Right renal pelvis (tissue), 4 donors: ENCODE data around the gene TRIM10. TPM values are rescaled to one million over a fixed set of nuclear protein-coding genes. Genes with fewer than 3 reads are reported as not detected.
"Not testable (repeated sequence)": the region's sequence is repeated elsewhere in the genome, so short reads cannot be mapped to it uniquely, and the experiment has no call there.

Experiments
- DNase-seq, 4 donors: peaks; one replicate each; pipeline ENCODE4 v3.0.0-alpha.2; 2013; ENCODE audit warnings: low read depth in 4 of 4, low spot score in 3 of 4, missing footprints in 1 of 4
- polyA plus RNA-seq, 4 donors: library from polyadenylated mRNA; unstranded; fragments of 120-200 nt; gene quantifications; one replicate each; pipeline ENCODE4 v1.2.1, GENCODE V29; 2013; ENCODE audit not compliant: insufficient read length in 4 of 4

TRIM10 gene
- polyA plus RNA-seq, 4 donors: 0.47 to 0.64 (median 0.52) TPM

GRCh38 chr6:30131947-30132497 lies 29.0 kb downstream of the TRIM10 start:
- DNase-seq: no peak

- peak; percentile 40 to 68 (median 61) for DNase-seq
Observed at GRCh38 chr6:30130887-30131862, 29.8 kb downstream of the TRIM10 start.

GRCh38 chr6:30130179-30130679 lies 30.8 kb downstream of the TRIM10 start:
- no peak for DNase-seq

- DNase-seq: no peak
Observed at GRCh38 chr6:30129265-30130178, 31.5 kb downstream of the TRIM10 start.

- peak in 1 of 4 donors; percentile 8 for DNase-seq
Observed at GRCh38 chr6:30127238-30128093, 33.5 kb downstream of the TRIM10 start.

GRCh38 chr6:30122515-30122914 lies 38.5 kb downstream of the TRIM10 start:
- DNase-seq: no peak

GRCh38 chr6:30121446-30122366 lies 39.3 kb downstream of the TRIM10 start:
- DNase-seq: no peak

GRCh38 chr6:30118691-30119090 lies 42.3 kb downstream of the TRIM10 start:
- not testable (repeated sequence) for DNase-seq

GRCh38 chr6:30116724-30117123 lies 44.3 kb downstream of the TRIM10 start:
- no peak for DNase-seq

GRCh38 chr6:30113841-30114240 lies 47.2 kb downstream of the TRIM10 start:
- DNase-seq: no peak

GRCh38 chr6:30113003-30113759 lies 47.8 kb downstream of the TRIM10 start, which contains the start of gene TRIM31:
TRIM31 (minus strand) TSS chr6:30113090; CDS start chr6:30112805, 285 bp downstream.
- no peak for DNase-seq

- no peak for DNase-seq
Observed at GRCh38 chr6:30112402-30112994, 48.5 kb downstream of the TRIM10 start.

GRCh38 chr6:30111266-30111856 lies 49.6 kb downstream of the TRIM10 start:
- DNase-seq: no peak

GRCh38 chr6:30104661-30105060 lies 56.4 kb downstream of the TRIM10 start:
- DNase-seq: no peak

GRCh38 chr6:30103872-30104179 lies 57.2 kb downstream of the TRIM10 start:
- DNase-seq: no peak

- peak; percentile 75 to 83 (median 80) for DNase-seq
Observed at GRCh38 chr6:30102970-30103871, 57.8 kb downstream of the TRIM10 start.
